ENCODE data around the gene ACTR5.

The ACTR5 gene

DNA sequence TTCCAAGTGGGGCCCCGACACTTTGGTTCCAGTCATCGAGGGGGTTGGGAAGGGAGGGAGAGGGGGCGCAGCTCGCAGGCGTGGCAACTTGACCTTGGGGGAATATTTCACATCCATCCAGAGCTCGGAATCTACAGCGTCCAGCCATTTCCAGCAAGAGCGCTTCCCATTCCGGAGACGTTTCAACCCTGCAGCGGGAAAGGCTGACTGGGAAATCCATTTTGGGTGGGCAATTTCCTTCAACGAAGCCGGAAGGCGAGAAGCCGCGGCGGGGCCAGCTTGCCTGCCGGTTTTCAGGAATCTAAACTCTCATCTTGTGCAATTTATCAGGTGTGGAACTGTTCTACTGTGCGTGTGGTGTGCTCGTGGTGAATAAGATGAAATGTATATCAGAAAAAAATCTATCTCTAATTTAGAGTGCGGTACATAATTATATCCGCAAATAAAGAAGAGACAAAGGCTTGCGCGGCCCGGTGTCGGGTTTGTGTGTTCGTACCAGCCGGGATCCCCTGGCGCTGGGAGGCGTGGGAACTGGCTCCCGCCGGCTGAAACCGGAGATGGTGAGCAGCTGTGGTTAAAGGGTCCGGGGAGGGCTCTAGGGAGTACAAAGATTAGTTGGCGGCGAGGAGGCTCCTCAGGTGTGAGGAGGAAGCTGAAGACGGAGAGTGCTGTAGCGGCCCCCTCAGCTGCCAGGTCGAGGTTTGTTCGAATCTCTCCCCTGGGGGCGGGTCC, 19.2 kb upstream of the ACTR5 start:
- no peak for DNase-seq (ENCODE audit: low read depth)

DNA sequence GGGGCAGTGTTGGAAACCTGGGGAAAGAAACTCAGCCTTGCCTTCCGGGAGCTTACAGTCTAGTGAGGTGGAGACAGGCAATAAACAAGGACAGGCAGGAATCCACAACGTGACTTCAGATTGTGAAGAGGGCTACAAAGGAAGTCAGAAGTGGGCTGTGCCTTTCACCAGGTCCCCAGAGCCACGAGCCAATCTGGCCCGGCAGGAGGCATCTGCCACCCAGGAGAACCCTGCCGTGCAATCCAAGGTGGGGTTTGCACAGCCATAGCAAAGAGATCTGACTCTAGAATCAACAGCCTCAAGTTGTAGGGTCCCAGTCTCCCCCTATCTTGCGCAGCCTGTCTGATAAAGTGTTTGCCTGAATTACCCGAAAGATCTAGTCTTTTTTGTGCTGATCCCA, 18.5 kb upstream of the ACTR5 start:
- DNase-seq (ENCODE audit: low read depth), result no peak

DNA sequence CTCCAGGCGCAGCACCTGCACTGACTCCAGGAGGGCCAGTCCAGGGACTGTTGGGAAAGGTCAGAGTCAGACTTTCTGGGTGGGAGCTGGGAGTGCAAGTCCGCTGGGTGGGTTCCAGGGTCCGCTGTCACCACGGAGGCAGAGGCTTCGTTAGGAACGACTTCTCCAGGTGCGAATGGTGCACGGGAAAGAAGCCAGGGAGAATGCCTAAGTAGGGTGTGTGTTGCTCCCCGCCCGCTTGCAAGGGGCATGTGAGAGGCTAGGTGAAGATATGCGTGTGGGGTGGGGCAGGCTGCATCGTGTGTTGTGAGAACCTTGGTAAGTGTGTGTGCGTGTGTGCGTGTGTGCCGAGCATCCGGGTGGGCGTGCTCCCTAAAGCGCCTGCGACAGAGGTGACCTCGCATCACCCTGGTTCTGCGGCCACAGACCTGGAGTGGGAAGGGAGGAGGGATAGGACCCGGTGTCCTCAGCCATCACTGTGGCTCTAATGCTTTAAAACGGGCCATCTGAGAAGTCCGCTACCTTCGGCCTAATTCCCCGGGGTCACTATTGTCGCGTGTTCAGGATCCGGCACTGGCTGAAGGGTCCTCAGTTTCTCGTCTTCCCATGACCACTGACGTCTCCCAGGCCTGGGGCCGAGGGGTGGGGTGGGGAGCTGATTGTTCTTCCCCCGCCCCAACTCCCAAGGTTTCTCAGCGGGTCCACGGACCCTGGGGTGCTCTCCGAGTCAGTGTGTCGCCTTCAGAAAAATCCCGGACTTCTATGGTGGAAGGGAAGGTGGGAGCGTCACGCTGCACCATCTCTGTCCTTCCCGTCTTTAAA, 17.9 kb upstream of the ACTR5 start:
- DNase-seq (ENCODE audit: low read depth), result no peak

DNA sequence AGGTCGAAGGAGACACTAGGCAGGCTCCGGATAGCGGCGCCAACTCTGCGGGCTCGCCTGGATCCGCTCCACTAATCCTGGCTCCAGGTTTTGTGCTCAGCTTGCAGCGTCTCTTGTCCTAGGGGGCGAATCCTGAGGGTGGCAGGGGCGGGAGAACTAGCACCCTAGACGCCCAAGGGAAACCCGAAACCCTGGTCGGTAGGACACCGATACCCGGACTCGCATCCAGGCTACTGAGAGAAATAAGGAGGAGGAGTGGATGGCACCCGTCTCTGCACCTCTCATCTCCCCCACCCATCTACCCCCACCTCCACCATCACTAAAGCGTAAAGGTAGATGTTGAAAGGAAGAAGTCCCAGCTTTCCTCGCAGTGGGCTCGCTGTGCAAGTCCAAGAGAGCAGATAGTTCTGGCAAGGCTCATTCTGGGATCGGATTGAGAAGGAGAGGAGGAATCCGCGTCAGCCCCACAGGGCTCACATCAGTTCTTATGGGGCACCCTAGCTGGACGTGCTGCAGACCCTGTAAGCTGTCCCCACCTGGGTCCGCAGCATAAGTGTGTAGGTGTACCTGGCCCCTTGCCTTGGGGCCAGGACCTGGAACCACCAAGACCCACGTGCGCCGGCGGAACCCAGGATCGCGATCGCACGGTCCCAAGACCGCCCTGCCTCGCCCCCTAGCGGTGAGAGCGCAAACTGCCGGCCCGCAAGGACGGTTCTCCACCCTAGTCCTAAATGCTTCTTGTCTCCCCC, 17.1 kb upstream of the ACTR5 start:
- no peak for DNase-seq (ENCODE audit: low read depth)

DNA sequence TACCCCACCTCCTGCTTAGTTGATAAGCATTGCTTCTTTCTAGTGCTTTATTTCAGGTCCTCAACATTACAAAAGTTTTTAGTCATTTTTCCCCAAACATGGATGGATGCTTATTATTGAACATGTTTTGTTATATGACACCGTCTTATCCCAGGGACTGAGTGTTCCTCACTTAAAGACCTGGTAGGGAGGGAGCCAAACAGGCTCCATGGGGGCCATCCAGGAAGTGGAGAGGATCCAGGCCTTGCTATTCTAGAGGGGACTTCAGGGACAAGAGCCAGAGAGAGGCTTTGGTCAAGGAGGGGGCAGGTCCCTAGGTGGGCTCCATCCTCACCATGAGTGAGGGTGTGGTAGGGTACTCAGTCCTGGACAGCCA, 16.5 kb upstream of the ACTR5 start:
- DNase-seq (ENCODE audit: low read depth), result no peak

DNA sequence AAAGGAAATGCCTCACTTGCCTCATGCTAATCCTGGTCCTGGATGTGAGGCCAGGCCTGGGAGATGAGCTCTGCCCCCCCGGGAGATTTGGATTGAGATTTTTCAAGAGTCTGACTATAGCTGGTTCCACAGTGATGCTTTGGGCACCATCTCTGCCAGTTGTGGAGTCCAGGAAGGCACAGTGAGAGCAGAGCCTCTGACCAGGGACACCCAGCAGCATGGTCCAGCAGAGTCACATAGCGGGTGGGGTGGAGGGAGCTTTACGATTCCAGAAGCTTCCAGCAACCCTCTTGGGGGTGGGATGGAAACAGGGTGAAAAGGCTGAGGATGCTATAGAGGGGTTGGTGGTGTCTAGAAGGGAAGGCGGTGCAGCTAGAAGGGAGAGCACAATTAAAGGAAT, 15.3 kb upstream of the ACTR5 start:
- no peak for DNase-seq (ENCODE audit: low read depth)

DNA sequence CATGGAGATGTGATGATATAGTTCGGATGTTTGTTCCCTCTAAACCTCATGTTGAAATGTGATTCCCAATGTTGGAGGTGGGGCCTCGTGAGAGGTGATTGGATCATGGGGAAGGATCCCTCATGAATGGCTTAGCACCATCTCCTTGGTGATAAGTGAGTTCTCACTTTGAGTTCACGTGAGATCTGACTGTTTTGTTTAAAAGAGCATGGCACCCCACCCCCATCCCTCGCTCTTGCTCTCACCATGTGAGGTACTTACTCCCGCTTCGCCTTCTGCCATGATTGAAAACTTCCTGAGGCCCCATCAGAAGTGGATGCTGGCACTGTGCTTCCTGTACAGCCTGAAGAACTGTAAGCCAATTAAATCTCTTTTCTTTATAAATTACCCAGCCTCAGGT, 13.1 kb upstream of the ACTR5 start:
- DNase-seq (ENCODE audit: low read depth), result no peak

DNA sequence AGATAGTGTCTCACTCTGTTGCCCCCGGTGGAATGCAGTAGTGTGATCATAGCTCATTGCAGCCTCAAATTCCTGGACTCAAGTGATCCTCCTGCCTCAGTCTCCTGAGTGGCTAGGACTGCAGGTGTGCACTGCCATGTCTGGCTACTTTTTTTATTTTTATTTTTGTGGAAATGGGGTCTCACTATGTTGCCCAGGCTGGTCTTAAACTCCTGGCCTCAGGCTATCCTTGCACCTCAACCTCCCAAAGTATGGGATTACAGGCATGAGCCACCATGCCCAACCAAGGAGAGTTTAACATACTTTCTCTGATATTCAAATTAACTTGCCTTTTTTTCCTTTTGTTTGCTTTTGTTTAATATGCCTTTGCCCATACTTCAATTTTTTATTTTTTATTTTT, 10.4 kb upstream of the ACTR5 start:
- no peak for DNase-seq (ENCODE audit: low read depth)

DNA sequence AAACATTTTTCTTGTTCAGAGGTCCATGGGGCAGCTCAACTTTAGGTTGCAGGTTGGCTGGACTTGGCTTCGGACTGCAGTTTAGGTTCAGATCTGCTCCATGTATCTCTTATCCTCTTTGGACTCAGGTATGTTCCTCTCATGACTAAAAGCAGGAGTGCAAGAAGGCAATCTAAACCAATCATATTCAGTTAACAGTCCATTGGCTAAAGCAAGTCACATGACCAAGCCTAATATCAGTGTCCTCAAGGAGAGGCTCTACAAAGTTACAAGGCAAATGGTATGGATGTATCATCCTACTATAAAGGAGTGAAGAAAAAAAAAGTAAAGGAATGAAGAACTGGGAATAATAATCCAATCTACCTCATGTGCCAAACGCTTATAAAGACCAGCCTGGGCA, 2.5 kb upstream of the ACTR5 start:
- no peak for DNase-seq (ENCODE audit: low read depth)

DNA sequence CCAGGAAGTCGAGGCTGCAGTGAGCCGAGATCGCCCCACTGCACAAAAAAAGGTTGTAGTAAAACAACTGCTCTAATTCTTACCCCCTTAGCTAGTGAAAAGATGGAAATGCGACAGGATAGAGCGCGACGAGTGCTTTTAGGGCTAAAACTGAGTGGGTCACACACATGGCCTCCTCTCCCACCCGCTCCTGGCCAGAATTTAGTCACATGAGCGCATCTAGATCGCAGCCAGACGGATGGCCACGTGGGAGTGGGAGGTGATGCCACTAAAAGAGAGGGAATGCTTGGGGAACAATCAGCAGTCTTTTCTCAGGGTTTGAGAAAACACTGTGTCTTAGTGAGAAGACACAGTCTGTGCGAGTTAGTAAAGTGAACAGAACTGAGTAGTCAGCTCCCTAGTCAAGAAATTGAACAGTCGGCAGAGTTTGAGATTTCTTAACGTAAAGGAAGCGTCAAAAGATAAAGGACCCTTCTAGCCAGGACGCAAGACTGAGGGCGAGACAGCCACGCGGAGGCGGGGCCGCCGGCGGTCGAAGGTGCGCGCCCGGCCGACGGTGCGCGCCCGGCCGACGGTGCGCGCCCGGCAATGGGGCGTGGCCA, 664 bp upstream of the ACTR5 start:
- no peak for DNase-seq (ENCODE audit: low read depth)

DNA sequence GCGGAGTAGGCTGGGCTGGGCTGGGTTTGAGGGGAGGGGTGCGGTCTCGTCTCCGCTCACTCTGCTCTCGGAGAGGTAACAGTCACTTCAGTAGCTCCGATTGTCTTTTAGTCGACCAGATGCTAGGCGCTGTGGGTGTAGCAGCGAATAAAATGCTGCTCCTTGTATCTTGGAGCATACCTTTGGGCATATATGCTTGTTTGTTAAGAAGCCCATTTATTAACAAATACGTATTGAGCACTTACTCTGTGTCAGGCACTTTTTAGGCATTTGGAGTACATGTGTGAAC, 545 bp downstream of the ACTR5 start:
- DNase-seq (ENCODE audit: low read depth), result no peak

DNA sequence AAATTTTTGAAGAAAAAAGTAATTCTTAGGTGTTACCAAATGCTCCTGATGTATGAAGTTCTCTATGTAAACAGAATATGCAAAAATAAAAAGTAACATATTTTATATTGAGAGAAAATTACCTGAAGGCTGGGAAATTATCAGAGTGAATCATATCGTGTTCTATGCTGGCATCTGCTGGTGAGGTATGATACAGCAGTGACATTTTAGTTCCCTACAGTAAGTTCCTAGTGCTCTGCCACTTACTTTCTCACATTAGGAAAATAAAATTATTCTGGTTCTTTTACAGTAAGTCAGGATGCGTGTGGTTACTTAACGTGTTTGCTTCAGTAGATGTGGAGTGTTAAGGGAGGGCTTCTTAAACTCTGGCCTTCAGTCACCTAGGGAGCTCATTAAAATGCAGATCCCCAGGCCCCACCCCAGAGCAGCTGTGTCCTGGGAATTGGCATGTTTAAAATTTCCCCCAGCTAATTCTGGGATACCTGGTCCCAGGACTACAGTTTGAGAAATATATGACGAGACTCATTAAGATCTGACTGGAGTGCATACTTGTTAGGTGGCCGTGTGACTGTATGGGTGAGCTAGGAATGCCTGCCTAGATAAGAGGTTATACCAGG, 3.2 kb downstream of the ACTR5 start:
- peak; percentile 26 for DNase-seq (ENCODE audit: low read depth)

DNA sequence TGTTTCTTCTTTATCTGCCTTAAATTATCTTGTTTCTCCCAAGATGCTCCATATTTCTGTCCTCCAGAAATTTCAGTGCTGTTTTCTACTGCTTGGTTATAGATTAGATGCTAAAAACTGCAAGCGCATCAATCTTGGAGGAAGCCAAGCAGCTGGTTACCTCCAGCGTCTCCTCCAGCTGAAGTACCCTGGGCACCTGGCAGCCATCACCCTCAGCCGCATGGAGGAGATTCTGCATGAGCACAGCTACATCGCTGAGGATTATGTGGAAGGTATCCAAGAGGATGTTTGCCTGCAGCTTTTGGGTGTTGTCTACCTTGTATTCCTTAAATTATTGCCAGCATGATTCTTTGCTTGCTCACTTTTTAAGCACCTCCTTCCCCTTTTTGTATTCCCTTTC, 3.8 kb downstream of the ACTR5 start:
- no peak for DNase-seq (ENCODE audit: low read depth)

DNA sequence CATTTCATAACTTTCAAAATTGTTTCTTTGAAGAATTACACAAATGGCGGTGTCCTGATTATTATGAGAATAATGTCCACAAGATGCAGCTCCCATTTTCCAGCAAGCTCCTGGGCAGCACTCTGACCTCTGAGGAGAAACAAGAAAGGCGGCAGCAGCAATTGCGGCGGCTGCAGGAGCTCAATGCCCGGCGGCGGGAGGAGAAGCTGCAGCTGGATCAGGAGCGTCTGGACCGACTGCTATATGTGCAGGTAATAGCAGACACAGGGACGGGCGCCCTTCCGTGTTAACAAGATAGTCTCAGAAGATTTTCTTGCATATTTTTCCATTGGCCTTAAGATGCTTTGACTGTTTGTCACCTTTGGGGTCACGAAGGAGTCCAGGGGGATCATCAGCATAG, 6.7 kb downstream of the ACTR5 start:
- DNase-seq (ENCODE audit: low read depth), result no peak

DNA sequence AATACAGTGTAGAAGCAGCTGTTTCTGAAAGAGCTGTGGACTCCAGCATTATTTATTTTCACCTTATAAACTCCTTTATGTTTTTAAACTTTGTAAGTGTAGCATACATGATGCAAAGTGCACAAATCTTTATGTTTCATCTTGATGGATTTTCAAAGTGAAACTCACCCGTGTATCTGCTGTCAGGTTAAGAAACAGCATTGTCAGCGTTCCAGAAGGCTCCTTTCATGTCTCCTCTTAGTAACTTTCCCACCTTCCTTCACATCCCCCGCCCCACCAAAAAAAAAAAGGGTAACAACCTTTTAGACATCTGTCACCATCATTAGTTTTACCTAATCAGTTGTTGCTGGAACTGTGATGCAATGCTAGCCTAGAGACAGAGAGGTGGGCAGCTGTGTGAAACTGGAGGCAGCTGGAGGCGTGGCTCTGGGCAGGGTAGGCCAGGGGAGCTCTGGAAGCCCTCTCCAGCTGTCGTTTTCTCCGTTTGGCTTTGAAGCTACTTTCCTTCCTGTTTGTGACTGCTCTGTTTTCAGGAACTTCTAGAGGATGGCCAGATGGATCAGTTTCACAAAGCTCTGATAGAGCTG, 7.2 kb downstream of the ACTR5 start:
- DNase-seq (ENCODE audit: low read depth), result no peak

DNA sequence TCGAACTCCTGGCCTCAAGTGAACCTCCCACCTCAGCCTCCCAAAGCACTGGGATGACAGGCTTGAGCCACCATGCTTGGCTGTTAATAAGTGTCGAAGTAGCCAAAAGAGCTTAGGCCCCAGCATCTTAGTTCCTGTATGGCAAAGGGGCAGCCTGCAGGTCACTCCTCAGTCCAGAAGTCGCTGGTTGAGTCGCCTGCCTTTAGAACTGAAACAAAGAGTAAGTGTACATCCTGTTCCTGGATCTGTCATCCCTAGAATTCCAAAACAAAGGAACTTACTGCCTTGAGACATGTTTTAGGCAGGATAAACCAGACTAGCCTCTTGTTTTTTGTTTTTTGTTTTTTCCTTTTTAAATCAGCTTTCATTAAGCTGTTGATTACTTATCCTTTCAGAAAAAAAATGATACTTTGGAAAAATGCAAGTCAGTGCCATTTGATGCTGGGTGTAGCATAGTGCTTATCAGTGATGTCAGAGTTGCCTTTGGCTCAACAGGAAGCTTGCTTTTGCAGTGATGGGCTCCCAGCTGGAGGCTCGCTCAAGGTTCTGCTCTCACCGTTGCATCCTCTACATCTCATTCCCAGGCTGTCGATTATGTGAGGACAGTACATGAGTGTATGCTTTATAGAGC, 9.0 kb downstream of the ACTR5 start:
- DNase-seq (ENCODE audit: low read depth), result no peak

DNA sequence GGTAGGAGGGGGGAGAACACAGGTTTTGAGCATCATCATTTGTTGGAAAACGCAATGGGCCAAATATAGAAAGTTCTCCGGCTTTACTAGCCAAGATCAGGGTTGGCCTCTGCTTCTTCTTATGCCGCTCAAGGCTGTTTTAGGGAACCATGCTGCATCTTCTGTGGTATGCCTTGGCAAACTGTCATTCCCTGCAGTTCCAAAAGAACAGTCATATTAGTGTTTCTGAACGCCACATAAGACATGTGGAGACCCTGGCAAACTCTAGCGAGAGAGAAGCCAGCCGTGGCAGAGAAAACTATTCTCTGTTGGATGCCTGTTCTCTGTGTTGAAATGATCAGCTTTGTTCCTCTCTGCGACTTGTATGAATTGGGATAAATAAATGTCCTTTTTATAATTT, 10.8 kb downstream of the ACTR5 start:
- DNase-seq (ENCODE audit: low read depth), result no peak

DNA sequence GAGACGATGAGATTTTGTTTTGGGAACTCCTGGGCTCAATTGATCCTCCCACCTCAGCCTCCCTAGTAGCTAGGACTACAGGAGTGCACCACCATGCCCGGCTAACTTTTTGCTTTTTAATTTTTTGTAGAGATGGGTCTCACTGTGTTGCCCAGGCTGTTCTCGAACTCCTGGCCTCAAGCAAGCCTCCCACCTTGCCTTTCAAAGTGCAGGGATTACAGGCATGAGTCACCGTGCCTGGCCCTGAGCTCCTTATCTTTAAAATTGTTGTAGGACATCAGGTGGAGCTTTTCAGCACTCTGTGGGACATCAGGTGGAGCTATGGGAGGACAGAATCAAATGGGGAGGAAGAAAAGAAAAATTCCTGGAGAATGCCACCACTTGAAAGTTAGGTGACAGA, 12.7 kb downstream of the ACTR5 start:
- DNase-seq (ENCODE audit: low read depth), result no peak

DNA sequence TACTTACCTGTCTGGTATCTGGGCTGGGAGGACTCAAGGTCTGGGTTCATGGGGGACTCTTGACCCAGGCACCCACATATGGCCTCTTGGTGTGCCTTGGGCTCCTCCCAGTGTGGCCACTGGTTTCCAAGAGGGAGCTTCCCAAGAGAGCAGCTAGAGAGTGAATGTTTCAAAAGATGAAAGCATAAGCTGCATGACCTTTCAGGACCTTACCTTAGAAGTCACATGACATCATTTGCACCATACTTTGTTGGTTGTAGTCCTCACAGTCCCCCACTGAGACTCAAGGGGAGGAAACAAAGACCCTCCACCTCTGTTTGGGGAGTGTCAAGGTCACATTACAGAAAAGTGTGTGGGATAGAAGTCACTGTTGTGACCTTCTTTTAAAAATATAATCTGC, 13.9 kb downstream of the ACTR5 start:
- DNase-seq (ENCODE audit: low read depth), result no peak

DNA sequence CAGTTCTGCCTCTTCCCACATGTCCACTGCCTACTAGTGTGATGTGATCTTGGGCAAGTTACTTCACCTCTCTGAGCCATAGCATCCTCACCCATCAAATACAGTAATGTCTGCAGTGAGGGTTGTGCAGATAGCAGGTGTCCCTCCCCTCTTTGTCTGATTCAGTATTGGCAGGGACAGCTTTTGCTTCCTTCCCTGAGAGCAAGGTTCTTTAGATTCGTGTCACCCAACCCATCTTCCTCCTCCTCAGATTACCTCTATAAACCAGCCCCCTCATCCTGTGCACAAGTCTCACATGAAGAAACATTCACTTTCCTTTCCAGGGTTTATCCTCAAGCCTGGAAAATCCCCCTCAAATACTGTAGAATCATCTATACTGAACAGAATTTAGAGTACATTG, 15.4 kb downstream of the ACTR5 start:
- DNase-seq (ENCODE audit: low read depth), result no peak

DNA sequence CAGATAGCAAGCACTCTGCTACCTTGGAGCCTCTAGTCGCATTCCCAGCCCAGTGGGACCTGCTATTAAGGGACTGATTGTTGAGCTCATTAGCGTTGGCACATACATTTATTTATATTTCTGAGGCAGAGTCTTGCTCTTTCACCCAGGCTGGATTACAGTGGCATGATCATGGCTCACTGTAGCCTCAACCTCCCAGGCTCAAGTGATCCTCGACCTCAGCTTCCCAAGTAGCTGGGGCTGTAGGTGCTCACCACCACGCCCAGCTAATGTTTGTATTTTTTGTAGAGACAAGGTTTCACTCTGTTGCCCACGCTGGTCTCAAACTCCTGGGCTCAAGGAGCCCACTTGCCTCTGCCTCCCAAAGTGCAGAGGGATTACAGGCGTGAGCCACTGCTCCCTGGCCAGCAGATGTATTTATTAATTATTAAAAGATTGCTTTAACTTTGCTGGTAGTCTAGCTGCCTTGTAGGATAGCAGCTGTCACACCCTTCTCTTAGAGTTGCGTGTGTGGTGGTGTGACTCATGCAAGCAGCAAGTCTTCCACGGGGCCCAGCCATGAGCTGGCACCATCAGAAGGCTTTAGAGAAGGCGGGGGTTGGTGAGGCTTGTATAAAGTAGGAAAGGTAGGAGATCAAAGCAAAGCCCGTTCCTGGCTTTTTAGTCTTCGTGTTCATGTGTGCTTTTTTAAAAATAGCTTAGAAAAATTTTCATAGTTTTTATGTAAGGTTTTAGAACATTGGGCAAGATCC, 16.5 kb downstream of the ACTR5 start:
- DNase-seq (ENCODE audit: low read depth), result peak; percentile 63
